Breast epithelium (tissue), 4 donors: Measurements from ENCODE around the gene CPT2. TPM values are rescaled to one million over a fixed set of nuclear protein-coding genes. Genes with fewer than 3 reads are reported as not detected.

Source experiments
- DNase-seq, 2 donors: peaks; one replicate each; pipeline ENCODE4 v3.0.0-alpha.2; 2019; ENCODE audit warnings: low spot score in 2 of 2
- H3K27ac ChIP-seq, 2 donors: fragments of 200-600 bp; sonication (generic) in 1 of 2; one replicate each; pipeline ENCODE4 v1.5.1; 2016 to 2019; ENCODE audit warnings: mild to moderate bottlenecking in 1 of 2
- H3K27me3 ChIP-seq, 2 donors: fragments of 200-600 bp; sonication (generic) in 1 of 2; one replicate each; pipeline versions ENCODE4 v1.5.1 to v1.6.0; 2017 to 2019; ENCODE audit warnings: control low read depth in 1 of 2, mild to moderate bottlenecking in 1 of 2
- H3K36me3 ChIP-seq: fragments of 200-600 bp; one replicate; pipeline ENCODE4 v1.5.1; 2019
- H3K4me1 ChIP-seq, 2 donors: fragments of 200-600 bp; sonication (generic); one replicate each; pipeline ENCODE4 v1.5.1; 2016 to 2019; ENCODE audit warnings: control low read depth in 1 of 2
- H3K4me3 ChIP-seq, 3 donors: fragments of 200-600 bp; sonication (generic); 1 replicate in 2 of 3; 2 replicates in 1 of 3; pipeline ENCODE4 v1.5.1; 2016 to 2019; ENCODE audit warnings: mild to moderate bottlenecking in 3 of 3, moderate library complexity in 2 of 3
- H3K9me3 ChIP-seq, 2 donors: fragments of 200-600 bp; sonication (generic) in 1 of 2; one replicate each; pipeline ENCODE4 v1.5.1; 2016 to 2019; ENCODE audit warnings: control low read depth in 1 of 2
- CTCF ChIP-seq, 3 donors: fragments of 450-650 bp; IDR thresholded peaks; one replicate each; pipeline ENCODE4 v1.5.1; 2016 to 2017; ENCODE audit warnings: antibody characterized with exemption in 3 of 3, mild to moderate bottlenecking in 3 of 3, moderate library complexity in 3 of 3
- POLR2A ChIP-seq: fragments of 450-650 bp; IDR thresholded peaks from one replicate; pipeline ENCODE4 v1.6.1; 2016; ENCODE audit warnings: antibody characterized with exemption, mild to moderate bottlenecking, moderate library complexity
- POLR2AphosphoS5 ChIP-seq, 3 donors: sonication (generic); formaldehyde crosslinking; IDR thresholded peaks; one replicate each; pipeline ENCODE4 v1.6.1; 2017; ENCODE audit warnings: antibody characterized with exemption in 3 of 3
- intact Hi-C: fragments of 100-400 bp; cut with DNase I; formaldehyde crosslinking; loops from one replicate; pipeline ENCODE4 v1.15.1; 2023; ENCODE audit warnings: low total_unique reads
- total RNA-seq, 3 donors: library from RNA; depleted of rRNA; stranded (reverse); fragments of >200 nt; gene quantifications; one replicate each; pipeline ENCODE4 v1.1.0, GENCODE V29; 2016

Gene CPT2
- total RNA-seq, 3 donors from 2014 or later: 20.5 to 26.2 (median 22.9) TPM

GRCh38 chr1:53218201-53218600 lies 21.6 kb downstream of the CPT2 start:
- H3K4me3 ChIP-seq: no peak overlapping the region
- no peaks in the 10 kb centered on the region for H3K36me3 ChIP-seq
- TF ChIP-seq POLR2AphosphoS5 (IDR thresholded peaks at IDR 0.05) (no peak), CTCF (IDR thresholded peaks at IDR 0.05) (no peak), POLR2A (no peak)
- no peak for DNase-seq
- intact Hi-C loops: no loop called here
- no peaks in the 10 kb centered on the region for H3K9me3 ChIP-seq
- no peak overlapping the region for H3K27ac ChIP-seq
- no peaks in the 10 kb centered on the region for H3K27me3 ChIP-seq
- peaks cover 0 to 8% of the 10 kb centered on the region in 2 donors for H3K4me1 ChIP-seq

GRCh38 chr1:53219711-53220110 lies 23.1 kb downstream of the CPT2 start:
- no peaks in the 10 kb centered on the region for H3K27me3 ChIP-seq
- intact Hi-C loops: no loop called here
- H3K4me3 ChIP-seq: peak overlapping the region; percentile 78 to 87 (median 84)
- H3K36me3 ChIP-seq: no peaks in the 10 kb centered on the region
- TF ChIP-seq CTCF (IDR thresholded peaks at IDR 0.05) (no peak), POLR2AphosphoS5 (IDR thresholded peaks at IDR 0.05) (no peak), POLR2A (no peak)
- no peak for DNase-seq
- H3K4me1 ChIP-seq: peaks cover 0 to 8% of the 10 kb centered on the region in 2 donors
- peak overlapping the region; percentile 93 to 98 for H3K27ac ChIP-seq
- H3K9me3 ChIP-seq: no peaks in the 10 kb centered on the region

GRCh38 chr1:53220171-53220961 lies 23.7 kb downstream of the CPT2 start, which contains the start of gene CZIB:
TSS of gene CZIB (minus strand) at chr1:53220634. CDS start at chr1:53220575, 59 bp downstream.
- intact Hi-C loops: no loop called here
- H3K4me3 ChIP-seq: peak within 1 kb of the TSS; percentile 78 to 87 (median 84)

GRCh38 chr1:53220962-53221286 lies 24.3 kb downstream of the CPT2 start:
- intact Hi-C loops: no loop called here
- H3K9me3 ChIP-seq: no peaks in the 10 kb centered on the region
- no peak for DNase-seq
- peaks cover 0 to 8% of the 10 kb centered on the region in 2 donors for H3K4me1 ChIP-seq
- TF ChIP-seq POLR2A (no peak), POLR2AphosphoS5 (IDR thresholded peaks at IDR 0.05) (no peak), CTCF (IDR thresholded peaks at IDR 0.05) (no peak)
- H3K27ac ChIP-seq: peak overlapping the region; percentile 93 to 98
- peak overlapping the region; percentile 78 to 87 (median 84) for H3K4me3 ChIP-seq
- H3K36me3 ChIP-seq: no peaks in the 10 kb centered on the region
- H3K27me3 ChIP-seq: no peaks in the 10 kb centered on the region

More at GRCh38 chr1:53220171-53220961, 23.7 kb downstream of the CPT2 start, which contains the start of gene CZIB:
- H3K9me3 ChIP-seq: no peaks in the 10 kb centered on the region
- H3K4me1 ChIP-seq: peaks cover 0 to 8% of the 10 kb centered on the region in 2 donors
- no peaks in the 10 kb centered on the region for H3K36me3 ChIP-seq
- peak; percentile 94 for TF ChIP-seq POLR2A
- TF ChIP-seq CTCF (IDR thresholded peaks at IDR 0.05): no peak
- TF ChIP-seq POLR2AphosphoS5 (IDR thresholded peaks at IDR 0.05): peak; percentile 96 to 98 (median 97)
- peak within 1 kb of the TSS; percentile 93 to 98 for H3K27ac ChIP-seq
- peak; percentile 92 to 94 for DNase-seq
- H3K27me3 ChIP-seq: no peaks in the 10 kb centered on the region

- Histone ChIP-seq H3K9me3 (no peaks in the 10 kb centered on the region), H3K27me3 (no peaks in the 10 kb centered on the region), H3K36me3 (peaks cover 9% of the 10 kb centered on the region), H3K4me1 (no peaks in the 10 kb centered on the region), H3K4me3 (peak overlapping the region; percentile 92 to 99 (median 98)), H3K27ac (peak overlapping the region; percentile 89 to 93)
- intact Hi-C loops: no loop called here
- no peak for TF ChIP-seq POLR2A
- DNase-seq: no peak
Measured at GRCh38 chr1:53237638-53238037, 41.0 kb downstream of the CPT2 start.
